ENCODE data around the gene KDM3B.
"Not testable (repeated sequence)": the region's sequence is repeated elsewhere in the genome, so short reads cannot be mapped to it uniquely, and the experiment has no call there.

Gene KDM3B

DNA sequence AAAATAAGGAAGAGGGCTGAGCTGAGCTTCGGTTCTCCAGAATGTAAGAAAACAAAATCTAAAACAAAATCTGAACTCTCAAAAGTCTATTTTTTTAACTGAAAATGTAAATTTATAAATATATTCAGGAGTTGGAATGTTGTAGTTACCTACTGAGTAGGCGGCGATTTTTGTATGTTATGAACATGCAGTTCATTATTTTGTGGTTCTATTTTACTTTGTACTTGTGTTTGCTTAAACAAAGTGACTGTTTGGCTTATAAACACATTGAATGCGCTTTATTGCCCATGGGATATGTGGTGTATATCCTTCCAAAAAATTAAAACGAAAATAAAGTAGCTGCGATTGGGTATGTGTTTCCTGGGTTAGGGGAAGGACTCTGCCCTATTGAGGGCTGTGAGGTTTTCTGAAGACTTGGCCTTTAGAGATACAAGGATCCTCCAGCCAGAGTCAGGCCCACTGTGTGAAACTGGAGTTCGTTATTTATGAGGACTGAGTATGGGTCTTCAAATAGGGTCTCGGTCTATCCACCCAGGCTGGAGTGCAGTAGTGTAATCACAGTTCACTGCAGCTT, 116.6 kb downstream of the KDM3B start:
- DNase-seq (ENCODE audit: low read depth), result no peak

DNA sequence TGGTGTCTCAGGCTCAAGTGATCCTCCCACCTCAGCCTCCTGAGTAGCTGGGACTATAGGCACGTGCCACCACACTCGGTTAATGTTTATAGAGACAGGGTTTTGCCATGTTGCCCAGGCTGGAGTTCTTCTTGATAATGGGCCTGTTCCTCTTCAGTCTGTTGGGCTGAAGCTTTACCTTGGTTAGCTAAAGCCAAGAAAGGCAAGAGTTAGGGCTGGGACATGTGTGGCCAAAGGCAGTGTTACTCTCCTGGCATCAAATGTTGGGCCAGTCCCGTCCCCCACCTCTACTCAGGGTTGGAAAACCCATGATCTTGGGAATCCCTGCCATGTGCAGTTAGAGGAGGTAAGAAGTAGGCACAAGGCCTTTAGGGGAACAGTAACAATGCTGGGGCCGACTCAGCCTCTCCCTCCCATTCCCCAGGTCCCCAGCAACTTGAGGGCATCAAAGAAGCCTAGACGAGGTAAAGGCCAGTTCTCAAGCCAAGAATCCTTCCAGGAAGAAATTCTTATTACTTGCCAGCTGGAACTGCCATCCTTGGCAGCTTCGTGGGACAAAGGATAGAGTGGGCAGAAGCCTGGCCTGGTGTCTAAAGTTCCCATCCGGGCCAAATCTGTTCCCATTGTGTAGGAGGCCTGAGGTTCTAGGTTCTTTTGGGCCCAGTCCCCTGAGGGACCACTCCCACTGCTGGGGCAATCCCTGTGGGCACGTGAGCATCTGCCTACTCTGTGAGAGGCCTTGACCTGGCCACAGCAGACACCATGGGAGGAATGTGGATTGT, 117.2 kb downstream of the KDM3B start:
- DNase-seq (ENCODE audit: low read depth), result peak; percentile 92

DNA sequence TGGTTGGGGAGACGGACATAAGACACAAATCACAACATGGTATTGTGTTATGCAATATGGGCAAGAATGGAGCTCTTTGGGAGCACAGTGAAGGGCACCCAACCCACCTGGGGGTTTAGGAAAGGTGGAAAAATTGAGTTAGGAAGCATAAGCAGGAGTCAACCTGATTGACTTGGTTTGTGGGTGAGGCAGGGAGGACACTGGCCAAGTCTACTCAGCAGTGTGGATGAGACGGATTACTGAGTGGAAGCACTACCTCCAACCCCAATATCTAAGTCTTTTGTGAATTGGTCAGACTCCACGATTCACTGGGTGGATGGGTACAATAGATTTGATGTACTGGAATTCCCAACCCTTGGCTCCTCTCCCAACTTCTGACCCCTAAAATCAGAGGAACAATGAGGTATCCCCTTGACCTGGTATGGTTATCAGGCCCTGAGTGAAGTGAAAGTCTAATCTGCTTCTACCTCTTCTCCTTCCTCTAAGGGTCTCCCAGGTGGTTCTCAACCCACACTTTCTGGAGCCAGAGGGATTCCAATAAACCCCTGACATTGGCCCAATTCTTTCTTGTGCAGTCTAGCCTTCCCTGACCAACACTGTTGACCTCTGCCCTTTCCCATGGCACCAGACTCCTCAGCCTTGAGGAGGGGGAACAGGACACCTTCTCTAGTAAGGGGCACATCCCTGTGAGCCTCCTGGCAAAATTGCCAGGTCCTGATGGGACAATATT, 118.0 kb downstream of the KDM3B start:
- no peak for DNase-seq (ENCODE audit: low read depth)

DNA sequence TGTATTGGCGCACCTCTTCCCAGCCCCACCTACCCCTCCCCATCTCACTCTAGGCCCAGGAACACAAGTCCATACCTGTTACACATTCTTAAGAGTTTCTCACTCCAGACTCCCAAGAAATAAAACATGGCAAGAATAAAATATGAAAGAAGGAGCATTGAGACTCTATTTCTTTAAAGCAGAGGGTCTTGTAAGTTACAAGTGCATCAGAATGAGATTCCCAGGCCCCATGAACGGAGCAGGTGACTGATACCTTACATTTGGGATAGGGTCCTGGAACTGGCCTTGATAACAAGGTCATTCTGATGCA, 118.5 kb downstream of the KDM3B start:
- DNase-seq (ENCODE audit: low read depth), result no peak

DNA sequence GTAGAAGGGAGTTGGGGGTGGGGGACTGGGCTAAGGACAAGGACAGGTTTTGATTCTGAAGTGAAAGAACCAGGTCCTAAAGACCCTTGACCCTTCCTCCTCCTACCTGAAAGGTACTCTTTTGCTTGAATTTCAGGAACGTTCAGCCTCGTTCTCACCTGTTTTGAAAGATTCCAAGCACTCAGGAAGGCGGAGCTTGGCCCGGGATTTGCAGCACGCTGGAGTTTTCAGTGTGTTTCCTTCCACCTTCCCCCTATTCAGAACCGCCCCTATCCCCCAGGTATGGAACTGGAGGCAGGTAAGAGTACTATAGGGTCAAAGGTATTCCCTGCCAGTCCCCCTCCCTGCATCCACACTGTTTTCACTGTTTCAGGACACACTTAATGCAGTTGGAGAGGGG, 119.9 kb downstream of the KDM3B start:
- DNase-seq (ENCODE audit: low read depth), result no peak

DNA sequence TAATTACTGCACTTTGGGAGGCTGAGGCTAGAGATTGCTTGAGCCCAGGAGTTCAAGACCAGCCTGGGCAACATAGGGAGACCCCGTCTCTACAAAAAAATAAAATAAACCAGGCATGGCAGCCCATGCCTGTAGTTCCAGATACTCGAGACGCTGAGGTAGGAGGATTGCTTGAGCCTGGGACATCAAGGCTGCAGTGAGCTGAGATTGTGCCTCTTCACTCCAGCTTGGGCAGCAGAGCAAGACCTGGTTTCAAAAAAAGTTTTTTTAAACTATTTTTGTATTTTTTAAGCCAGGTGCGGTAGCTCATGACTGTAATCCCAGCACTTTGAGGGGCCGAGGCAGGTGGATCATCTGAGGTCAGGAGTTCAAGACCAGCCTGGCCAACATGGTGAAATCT, 120.7 kb downstream of the KDM3B start:
- not testable (repeated sequence) for DNase-seq (ENCODE audit: low read depth)

DNA sequence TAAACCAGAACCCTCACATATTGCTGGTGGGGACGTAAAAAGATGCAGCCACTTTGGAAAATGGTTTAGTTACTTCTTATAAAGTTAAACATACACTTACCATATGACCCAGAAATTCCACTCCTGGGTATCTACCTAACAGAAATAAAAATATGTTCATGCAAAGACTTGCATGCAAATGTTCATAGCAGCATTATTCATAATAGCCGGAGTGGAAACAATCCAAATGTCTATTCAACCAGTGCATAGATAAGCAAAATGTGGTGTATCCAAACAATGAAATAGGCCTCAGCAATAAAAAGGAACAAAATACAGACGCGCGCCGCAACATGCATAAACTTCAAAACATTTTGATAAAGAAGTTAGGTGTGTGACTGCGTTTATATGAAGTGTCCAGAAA, 124.4 kb downstream of the KDM3B start:
- DNase-seq (ENCODE audit: low read depth), result no peak

DNA sequence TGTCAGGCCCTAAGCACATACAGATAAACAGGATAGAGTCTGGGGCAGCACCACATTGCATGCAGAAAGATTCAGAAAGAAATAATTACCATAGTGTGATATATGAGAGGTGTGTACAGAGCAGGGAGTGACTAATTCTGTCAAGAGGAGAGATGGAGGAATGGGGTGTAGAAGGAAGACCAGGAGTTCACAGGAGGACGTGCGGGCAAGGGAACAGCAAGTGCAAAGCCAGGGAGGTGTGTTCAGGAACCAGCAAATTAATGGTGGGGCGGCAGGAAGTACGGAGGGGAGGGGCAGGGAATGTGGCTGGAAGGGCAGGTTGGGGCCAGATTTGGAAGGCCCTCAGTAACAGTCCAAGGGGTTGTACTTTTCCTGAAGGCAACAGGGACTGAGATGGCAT, 130.2 kb downstream of the KDM3B start:
- DNase-seq (ENCODE audit: low read depth), result no peak

Data from fibroblast of gingiva (primary cell).